Ramos (cell line): ENCODE results near the gene PIWIL4.
"Not testable (repeated sequence)": the region's sequence is repeated elsewhere in the genome, so short reads cannot be mapped to it uniquely, and the experiment has no call there.

Experiments used
- in situ Hi-C: fragments of 300-500 bp; cut with MboI; formaldehyde crosslinking; loops from one replicate; pipeline ENCODE4 v1.14.3; 2022; ENCODE audit warnings: low sequenced_read_pairs; ENCODE audit not compliant: unreplicated experiment

PIWIL4 gene

DNA sequence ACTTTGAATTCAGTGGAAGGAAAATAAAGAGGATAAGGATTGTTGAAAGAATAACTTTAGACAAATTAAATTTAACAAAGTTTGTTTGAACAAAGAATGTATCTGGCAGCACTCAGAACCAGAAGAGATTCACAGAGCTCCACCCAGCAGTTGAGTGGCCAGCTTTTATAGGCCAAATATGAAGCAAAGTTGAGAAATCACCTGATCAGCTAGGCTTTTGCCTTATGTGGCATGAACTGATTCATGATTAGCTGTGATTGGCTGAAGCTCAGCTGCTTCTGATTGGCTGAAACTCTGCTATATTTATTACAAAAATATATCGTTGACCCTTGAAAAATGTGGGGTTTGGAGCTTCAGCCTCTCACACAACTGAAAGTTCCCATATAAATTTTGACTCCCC lies 62.6 kb downstream of the PIWIL4 start:
- in situ Hi-C loops, result no loop called here

- in situ Hi-C loops, result no loop called here
These were observed 63.1 kb downstream of the PIWIL4 start for GRCh38 chr11:94630221-94630620.

DNA sequence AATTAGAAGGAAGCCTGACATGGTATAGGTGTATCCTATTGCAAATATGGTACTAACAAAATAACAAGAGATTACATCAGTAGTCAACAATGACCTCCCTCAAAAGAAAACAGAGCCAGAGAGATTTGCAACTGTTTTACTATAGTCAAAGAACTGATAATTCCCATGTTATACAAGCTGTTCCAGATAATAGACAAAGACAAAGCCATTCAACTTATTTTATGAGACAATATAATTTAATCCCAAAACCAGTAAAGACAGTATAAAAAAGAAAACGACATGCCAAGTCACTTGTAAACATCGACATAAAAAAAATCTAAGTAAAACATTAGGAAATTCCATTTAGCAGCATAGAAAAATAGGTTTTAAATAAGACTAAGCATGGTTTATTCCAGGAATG lies 65.2 kb downstream of the PIWIL4 start:
- in situ Hi-C loops, result no loop called here

DNA sequence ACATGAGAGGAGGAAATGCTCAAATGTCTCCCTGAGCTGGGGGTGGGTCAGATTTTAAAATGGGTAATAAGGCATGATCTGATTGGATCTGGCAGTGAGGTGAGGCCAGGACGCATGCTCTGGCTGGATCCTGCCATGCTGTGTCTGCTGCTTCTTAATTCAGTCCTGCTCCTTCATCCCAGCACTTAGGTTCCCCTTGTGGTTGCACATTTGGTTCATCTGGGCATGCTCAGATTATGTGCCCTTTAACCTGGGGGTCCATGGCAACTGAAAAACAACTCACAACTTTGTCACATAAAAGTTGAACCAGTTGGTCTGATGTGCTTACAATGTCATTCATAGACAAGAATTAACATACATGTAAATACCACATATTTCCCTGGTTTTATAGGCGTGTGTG lies 67.9 kb downstream of the PIWIL4 start:
- in situ Hi-C loops, result no loop called here

- in situ Hi-C loops, result no loop called here
These were observed 69.3 kb downstream of the PIWIL4 start for GRCh38 chr11:94636388-94636949.

DNA sequence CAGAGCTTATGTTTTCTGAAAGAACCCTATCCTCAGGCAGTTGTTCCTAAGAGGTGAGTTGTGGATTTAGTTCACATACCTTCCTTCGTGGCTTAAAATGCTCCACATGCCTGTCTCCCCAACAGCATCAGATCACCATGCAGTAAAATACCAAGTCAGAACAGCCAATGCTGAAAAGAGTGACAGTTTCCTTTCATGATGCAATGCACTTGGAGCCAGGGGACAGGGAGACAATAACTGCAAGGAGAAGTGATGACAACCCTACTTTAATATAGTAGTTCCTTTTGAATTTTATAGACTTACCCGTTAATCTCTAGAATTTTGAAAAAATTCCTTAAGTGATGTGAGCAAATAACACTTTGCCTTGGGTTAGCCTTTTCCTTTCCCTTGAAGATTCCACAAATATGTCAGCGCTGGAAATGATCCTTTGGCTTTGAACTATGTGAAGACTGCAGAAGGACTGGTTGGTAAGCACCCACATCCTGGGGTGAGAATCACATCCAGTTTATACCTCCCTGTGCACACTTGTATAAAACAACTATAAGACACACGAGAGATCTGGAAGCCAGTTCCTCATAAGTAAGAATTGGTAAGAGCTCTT lies 71.2 kb downstream of the PIWIL4 start:
- in situ Hi-C loops, result no loop called here

GRCh38 chr11:94638902-94639373 lies 71.8 kb downstream of the PIWIL4 start:
- in situ Hi-C loops, result no loop called here

GRCh38 chr11:94639901-94640721 lies 72.9 kb downstream of the PIWIL4 start:
- in situ Hi-C loops, result no loop called here

GRCh38 chr11:94641167-94641761 lies 74.1 kb downstream of the PIWIL4 start:
- in situ Hi-C loops, result no loop called here

DNA sequence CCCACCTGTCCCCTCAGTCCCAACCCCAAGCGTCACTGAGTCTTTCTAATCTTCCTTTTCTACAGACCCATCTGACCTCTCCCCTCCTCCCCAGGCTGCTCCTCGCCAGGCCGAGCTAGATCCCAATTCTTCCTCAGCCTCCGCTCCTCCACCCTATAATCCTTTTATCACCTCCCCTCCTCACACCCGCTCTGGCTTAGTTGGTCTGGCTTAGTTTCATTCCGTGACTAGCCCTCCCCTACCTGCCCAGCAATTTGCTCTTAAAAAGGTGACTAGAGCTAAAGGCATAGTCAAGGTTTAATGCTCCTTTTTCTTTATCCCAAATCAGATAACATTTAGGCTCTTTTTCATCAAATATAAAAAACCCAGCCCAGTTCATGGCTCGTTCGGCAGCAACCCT lies 76.0 kb downstream of the PIWIL4 start:
- in situ Hi-C loops, result not testable (repeated sequence)

- in situ Hi-C loops, result no loop called here
These were observed 80.8 kb downstream of the PIWIL4 start for GRCh38 chr11:94647926-94648325.

- in situ Hi-C loops, result no loop called here
These were observed 81.6 kb downstream of the PIWIL4 start for GRCh38 chr11:94648789-94649188.

- in situ Hi-C loops, result no loop called here
These were observed 82.1 kb downstream of the PIWIL4 start for GRCh38 chr11:94649254-94649653.

DNA sequence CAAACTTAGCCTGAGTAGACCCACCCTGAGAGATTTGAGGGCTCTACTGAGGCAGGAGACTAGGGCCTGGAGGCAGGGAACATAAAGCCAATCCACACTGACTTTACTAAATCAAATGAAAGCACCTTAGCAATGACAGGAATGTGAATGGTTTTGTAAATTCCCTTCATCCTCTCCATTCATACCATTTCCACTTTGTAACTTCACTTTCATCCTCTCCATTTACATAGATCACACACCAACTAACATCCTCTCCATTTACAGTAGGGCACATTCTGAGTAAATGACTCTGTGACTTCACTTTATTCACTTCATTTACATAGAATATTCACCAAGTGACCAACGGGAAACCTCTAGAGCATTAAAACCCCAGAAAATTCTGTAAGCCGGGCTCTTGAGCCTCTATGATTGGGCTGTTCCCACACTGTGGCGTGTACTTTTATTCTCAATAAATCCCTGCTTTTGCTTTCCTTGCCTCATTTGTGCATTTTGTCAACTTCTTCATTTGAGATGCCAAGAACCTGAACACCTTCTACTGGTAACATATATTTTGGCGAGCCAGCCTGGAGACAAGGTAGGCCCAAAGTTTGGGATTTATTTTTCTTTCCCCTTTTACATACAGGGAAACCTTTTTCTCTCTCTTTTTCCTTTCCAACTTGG lies 82.9 kb downstream of the PIWIL4 start:
- in situ Hi-C loops, result no loop called here

GRCh38 chr11:94650756-94651155 lies 83.6 kb downstream of the PIWIL4 start:
- in situ Hi-C loops, result no loop called here

- in situ Hi-C loops, result no loop called here
These were observed 85.6 kb downstream of the PIWIL4 start for GRCh38 chr11:94652735-94653284.

DNA sequence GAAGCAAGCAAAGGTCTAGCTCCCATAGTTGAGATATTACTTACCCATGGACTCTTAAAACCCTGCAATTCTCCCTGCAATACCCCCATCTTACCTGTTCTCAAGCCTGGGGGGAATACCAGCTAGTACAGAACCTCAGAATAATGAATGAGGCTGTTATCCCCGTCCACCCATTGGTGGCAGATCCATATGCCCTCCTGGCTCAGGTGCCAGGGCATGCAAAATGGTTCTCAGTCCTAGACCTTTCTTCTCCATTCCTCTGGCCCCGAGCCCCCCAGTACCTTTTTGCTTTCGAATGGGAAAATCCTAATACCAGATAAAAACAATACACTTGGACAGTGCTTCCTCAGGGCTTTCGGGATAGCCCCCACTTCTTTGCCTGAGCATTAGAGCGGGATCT lies 86.4 kb downstream of the PIWIL4 start:
- in situ Hi-C loops, result no loop called here

- in situ Hi-C loops, result no loop called here
These were observed 87.0 kb downstream of the PIWIL4 start for GRCh38 chr11:94654201-94654600.

- in situ Hi-C loops, result no loop called here
These were observed 88.1 kb downstream of the PIWIL4 start for GRCh38 chr11:94655291-94655690.

DNA sequence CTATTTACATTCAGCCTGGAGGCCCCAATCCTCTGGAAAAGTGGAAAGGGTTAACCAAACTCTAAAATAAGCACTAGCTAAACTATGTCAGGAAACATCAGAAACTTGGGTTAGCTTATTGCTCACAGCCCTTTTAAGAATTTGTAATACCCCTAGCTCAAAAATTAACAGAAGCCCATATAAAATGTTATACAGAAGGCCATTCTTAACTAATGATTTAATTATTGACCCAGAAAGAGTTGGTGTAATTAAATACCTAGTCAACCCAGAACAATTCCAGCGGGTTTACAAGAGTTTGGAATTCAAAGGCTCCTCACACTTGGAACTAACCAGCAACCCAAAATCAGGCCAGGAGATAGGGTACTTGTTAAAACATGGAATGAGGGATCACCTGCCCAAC lies 88.8 kb downstream of the PIWIL4 start:
- in situ Hi-C loops, result no loop called here
